ENCODE data around the gene EXD3. TPM values are rescaled to one million over a fixed set of nuclear protein-coding genes. Genes with fewer than 3 reads are reported as not detected.

Gene EXD3
- total RNA-seq, 3 donors from 2014 or later: 39.4 to 56.7 (median 40.1) TPM

- H3K9me3 ChIP-seq: no peaks in the 10 kb centered on the region
- no peak for ATAC-seq
- no peak overlapping the region for H3K4me3 ChIP-seq
- no peak for TF ChIP-seq CTCF (IDR thresholded peaks at IDR 0.05)
- peaks cover 3% of the 10 kb centered on the region for H3K36me3 ChIP-seq (ENCODE audit: low read depth)
- intact Hi-C loops (cut with DNase I, micrococcal nuclease): no loop called here
- H3K4me1 ChIP-seq (ENCODE audit: low read depth): peaks cover 12% of the 10 kb centered on the region
- peak in 2 of 3 donors; percentile 33 to 56 for DNase-seq
Measured at GRCh38 chr9:137281345-137282116, 141.4 kb downstream of the EXD3 start.

DNA sequence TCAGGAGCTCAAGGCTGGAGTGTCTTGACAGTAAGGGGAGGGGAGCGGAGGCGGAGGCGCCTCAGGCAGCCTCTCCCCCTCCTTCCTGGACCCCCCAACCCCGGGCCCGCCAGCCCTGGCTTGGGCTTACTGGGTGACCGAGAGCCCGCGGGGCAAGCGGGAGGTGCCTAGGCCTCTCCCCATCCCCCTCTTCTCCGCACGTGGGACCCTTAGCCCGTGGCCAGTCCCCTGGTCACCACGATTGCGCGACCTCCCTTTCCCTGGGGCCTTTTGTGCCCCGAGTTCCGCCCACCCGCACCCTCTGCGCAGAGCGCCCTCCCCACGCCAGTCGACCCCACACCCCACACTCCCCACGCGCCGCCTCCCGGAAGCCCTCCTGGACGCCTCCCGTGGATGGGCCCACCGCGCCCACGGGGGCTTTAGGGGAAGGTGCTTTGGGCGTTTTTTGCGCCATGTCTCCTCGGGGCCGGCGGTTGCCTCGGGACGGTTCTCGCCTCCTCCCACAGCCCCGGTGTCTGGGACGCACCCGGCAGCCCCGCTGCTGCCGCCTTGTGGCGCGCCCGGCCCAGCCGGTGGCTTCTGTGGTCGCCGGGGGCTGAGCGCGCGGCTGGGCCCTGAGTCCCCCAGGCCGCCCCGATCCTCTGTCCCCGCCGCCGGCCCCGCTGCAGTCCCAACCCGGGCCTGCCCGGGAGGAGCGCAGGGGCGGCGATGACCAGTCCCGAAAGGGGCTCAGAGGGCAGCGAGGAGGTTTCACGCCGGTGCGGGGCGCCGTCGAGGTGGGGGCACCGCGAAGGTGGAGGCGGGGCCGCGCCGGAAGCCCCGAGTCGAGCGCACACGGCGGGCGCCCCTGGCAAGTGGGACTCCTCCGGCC, 142.3 kb downstream of the EXD3 start:
- peak; percentile 35 to 60 (median 45) for DNase-seq

GRCh38 chr9:137279741-137280473, 143.1 kb downstream of the EXD3 start:
- no peaks in the 10 kb centered on the region for H3K9me3 ChIP-seq
- H3K36me3 ChIP-seq (ENCODE audit: low read depth): peaks cover 3% of the 10 kb centered on the region
- DNase-seq (peak in 2 of 3 donors; percentile 35 to 56), ATAC-seq (no peak)
- TF ChIP-seq CTCF (IDR thresholded peaks at IDR 0.05): no peak
- intact Hi-C loops (cut with DNase I, micrococcal nuclease): no loop called here
- H3K4me3 ChIP-seq: no peak overlapping the region
- peaks cover 24% of the 10 kb centered on the region for H3K4me1 ChIP-seq (ENCODE audit: low read depth)

More for the DNA sequence above, 142.3 kb downstream of the EXD3 start:
- Histone ChIP-seq H3K4me1 (ENCODE audit: low read depth) (peaks cover 19% of the 10 kb centered on the region), H3K9me3 (no peaks in the 10 kb centered on the region), H3K4me3 (no peak overlapping the region), H3K36me3 (ENCODE audit: low read depth) (peaks cover 3% of the 10 kb centered on the region)
- ATAC-seq: no peak
- TF ChIP-seq CTCF (IDR thresholded peaks at IDR 0.05): no peak
- intact Hi-C loops (cut with DNase I, micrococcal nuclease): no loop called here

DNA sequence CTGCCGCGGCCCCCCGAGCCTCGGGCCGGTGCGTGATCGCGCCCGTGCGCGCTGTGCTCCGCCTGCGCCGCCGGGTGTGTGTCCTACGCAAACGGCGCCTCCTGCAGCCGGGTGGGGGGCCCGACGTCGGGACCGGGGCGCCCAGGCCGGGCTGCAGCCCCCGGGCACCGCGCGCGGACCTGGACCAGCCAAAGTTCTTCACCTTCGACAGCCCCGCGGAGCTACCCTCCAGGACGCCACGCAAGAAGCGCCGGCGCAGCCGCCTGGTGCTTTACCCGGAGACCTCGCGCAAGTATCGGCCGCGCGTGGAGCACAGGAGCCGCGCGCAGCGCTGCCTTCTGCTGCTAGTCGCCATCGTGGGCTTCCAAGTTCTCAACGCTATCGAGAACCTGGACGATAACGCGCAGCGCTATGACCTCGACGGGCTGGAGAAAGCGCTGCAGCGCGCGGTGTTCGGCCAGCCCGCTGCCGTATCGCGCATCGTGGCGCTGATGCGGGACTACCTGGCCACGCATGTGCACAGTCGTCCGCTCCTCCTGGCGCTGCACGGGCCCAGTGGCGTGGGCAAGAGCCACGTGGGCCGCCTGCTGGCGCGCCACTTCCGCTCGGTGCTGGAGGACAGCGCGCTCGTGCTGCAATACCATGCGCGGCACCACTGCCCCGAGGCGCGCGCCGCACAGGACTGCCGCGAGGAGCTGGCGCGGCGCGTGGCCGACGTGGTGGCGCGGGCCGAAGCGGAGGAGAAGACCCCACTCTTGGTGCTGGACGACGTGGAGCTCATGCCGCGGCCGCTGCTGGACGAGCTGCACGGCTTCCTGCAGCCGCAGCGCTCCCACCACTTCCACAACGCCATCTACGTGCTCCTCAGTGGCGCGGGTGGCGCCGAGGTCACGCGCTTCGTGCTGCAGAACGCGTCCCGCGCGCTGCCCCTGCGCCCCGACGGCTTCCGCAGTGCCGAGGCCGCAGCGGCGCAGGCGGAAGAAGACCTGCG, 143.9 kb downstream of the EXD3 start:
- ATAC-seq (no peak), DNase-seq (peak in 2 of 3 donors; percentile 29 to 63)
- Histone ChIP-seq H3K4me3 (peak overlapping the region; percentile 42), H3K4me1 (ENCODE audit: low read depth) (peaks cover 30% of the 10 kb centered on the region), H3K9me3 (no peaks in the 10 kb centered on the region), H3K36me3 (ENCODE audit: low read depth) (peaks cover 3% of the 10 kb centered on the region)
- intact Hi-C loops (cut with DNase I, micrococcal nuclease): no loop called here
- TF ChIP-seq CTCF (IDR thresholded peaks at IDR 0.05): no peak

Data from mucosa of descending colon (tissue), 3 donors.